SU-DHL-6 (cell line): ENCODE data around the gene PTGER2.

Experiments
- H2AFZ ChIP-seq: fragments of 200-600 bp; sonication (generic); 2 replicates; pipeline ENCODE4 v1.6.1; 2014; ENCODE audit warnings: low read depth, mild to moderate bottlenecking, moderate library complexity, mixed read lengths, antibody characterized with exemption, low read length; ENCODE audit not compliant: severe bottlenecking
- H3F3A ChIP-seq: fragments of 200-600 bp; shearing (Covaris generic); 2 replicates; pipeline ENCODE4 v1.6.0; 2016; ENCODE audit warnings: antibody characterized with exemption, mild to moderate bottlenecking; ENCODE audit not compliant: insufficient read depth
- H3K27ac ChIP-seq: fragments of 200-600 bp; sonication (generic); 2 replicates; pipeline ENCODE4 v1.5.1; 2016; ENCODE audit warnings: low read depth, mild to moderate bottlenecking, low read length, moderate library complexity, mixed read lengths
- H3K27me3 ChIP-seq: fragments of 200-600 bp; sonication (generic), shearing (Covaris generic); 2 replicates; pipeline ENCODE4 v1.6.0; 2014; ENCODE audit warnings: mild to moderate bottlenecking, low read length
- H3K36me3 ChIP-seq: fragments of 200-600 bp; sonication (generic); 2 replicates; pipeline ENCODE4 v1.6.1; 2014; ENCODE audit warnings: mild to moderate bottlenecking, low read length, mixed read lengths
- H3K4me2 ChIP-seq: fragments of 300-600, 200-600 bp; shearing (Covaris generic), sonication (generic); 2 replicates; pipeline ENCODE4 v1.6.0; 2014; ENCODE audit warnings: low read length, low read depth, mild to moderate bottlenecking; ENCODE audit not compliant: poor library complexity, severe bottlenecking
- H3K4me3 ChIP-seq: fragments of 200-600 bp; sonication (generic); 2 replicates; pipeline ENCODE4 v1.5.1; 2014; ENCODE audit warnings: antibody characterized with exemption, low read length, mild to moderate bottlenecking, mixed read lengths; ENCODE audit not compliant: insufficient read depth, poor library complexity, severe bottlenecking
- H3K79me2 ChIP-seq: fragments of 200-600 bp; sonication (generic); 2 replicates; pipeline ENCODE4 v1.6.1; 2014; ENCODE audit warnings: mild to moderate bottlenecking, low read length, moderate library complexity; ENCODE audit not compliant: insufficient read depth
- H3K9ac ChIP-seq: fragments of 200-600 bp; sonication (generic); 2 replicates; pipeline ENCODE4 v1.7.0; 2014; ENCODE audit warnings: mild to moderate bottlenecking, low read length
- H3K9me2 ChIP-seq: fragments of 200-600 bp; sonication (generic); replicated peaks from 2 replicates; pipeline ENCODE4 v1.6.1; 2014; ENCODE audit warnings: low read length; ENCODE audit not compliant: insufficient read depth
- H3K9me3 ChIP-seq: fragments of 200-600 bp; sonication (generic); 2 replicates; pipeline ENCODE4 v1.6.1; 2014; ENCODE audit warnings: low read length, mixed read lengths; ENCODE audit not compliant: insufficient read depth
- H4K20me1 ChIP-seq: fragments of 200-600 bp; sonication (generic); 2 replicates; pipeline ENCODE4 v1.6.1; 2014; ENCODE audit warnings: low read depth, mild to moderate bottlenecking, antibody characterized with exemption, low read length, moderate library complexity, mixed read lengths
- EZH2phosphoT487 ChIP-seq: fragments of 200-600 bp; sonication (generic), shearing (Covaris generic); conservative IDR thresholded peaks from 2 replicates; pipeline ENCODE4 v1.6.1; 2018; ENCODE audit warnings: mild to moderate bottlenecking, antibody characterized with exemption, low read length, moderate library complexity, mixed read lengths
- TF ChIP-seq, protein P1 (sequence below): fragments of 200-600 bp; sonication (generic); IDR thresholded peaks from one replicate; pipeline ENCODE4 v1.5.1; 2017; ENCODE audit warnings: antibody characterized with exemption, mild to moderate bottlenecking, low read length, moderate library complexity; ENCODE audit not compliant: insufficient read depth, poor library complexity, severe bottlenecking

PTGER2 gene, protein sequence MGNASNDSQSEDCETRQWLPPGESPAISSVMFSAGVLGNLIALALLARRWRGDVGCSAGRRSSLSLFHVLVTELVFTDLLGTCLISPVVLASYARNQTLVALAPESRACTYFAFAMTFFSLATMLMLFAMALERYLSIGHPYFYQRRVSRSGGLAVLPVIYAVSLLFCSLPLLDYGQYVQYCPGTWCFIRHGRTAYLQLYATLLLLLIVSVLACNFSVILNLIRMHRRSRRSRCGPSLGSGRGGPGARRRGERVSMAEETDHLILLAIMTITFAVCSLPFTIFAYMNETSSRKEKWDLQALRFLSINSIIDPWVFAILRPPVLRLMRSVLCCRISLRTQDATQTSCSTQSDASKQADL

DNA sequence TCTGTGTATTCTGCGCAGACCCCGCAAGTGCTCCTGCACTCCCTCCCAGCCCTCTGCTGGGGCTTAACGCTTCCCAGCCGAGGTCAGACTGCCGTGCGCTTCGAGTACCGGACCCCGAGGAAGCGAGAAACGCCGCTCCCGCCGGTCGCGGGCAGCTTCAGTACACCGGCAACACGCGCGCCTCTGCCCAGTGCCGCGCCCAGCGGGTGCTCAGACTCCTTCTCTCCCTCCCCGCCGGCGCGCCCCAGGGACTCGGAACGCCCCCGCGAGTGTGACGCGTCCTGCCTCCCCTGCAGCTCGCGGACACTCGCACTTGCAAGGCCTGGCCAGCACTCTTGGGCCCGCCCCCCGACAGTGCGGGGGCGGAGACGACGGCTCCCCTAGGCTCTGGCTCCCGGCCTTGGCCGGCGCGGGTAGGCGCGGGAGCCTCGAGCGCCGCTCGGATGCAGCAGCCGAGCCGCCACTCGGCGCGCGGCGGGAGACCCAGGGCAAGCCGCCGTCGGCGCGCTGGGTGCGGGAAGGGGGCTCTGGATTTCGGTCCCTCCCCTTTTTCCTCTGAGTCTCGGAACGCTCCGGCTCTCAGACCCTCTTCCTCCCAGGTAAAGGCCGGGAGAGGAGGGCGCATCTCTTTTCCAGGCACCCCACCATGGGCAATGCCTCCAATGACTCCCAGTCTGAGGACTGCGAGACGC lies at the start of gene PTGER2:
PTGER2 (plus strand) TSS at position 410 of the 692 bp plus-strand sequence; CDS start at position 647, 237 bp downstream.
- Histone ChIP-seq H3K4me3 (no peak within 1 kb of the TSS), H4K20me1 (no peaks in the 10 kb centered on the region)

DNA sequence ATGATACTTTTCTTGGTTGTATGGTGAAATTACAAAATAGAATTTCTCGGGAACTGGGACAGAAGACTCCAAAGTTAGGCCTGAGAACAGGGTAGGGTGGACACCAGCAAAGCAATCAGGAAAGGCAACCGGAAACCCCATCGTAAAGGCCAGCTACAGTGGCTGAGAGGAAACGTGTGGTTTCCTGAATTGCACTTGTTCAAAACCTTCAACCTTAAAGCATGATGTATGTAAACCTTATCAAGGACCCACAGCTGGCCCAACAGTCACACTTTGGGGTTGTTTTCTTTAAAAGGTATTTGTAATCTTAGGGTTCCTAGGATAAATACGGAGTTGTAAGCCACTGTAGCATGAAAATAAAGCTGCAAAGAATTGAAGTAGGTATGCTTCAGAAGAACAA lies 48.9 kb upstream of the PTGER2 start:
- Histone ChIP-seq H3K9me3 (no peaks in the 10 kb centered on the region), H3K27me3 (no peaks in the 10 kb centered on the region), H3K4me3 (no peak overlapping the region), H2AFZ (no peak overlapping the region), H3F3A (no peaks in the 10 kb centered on the region), H3K9me2 (no peaks in the 10 kb centered on the region), H3K27ac (no peak overlapping the region), H3K36me3 (no peaks in the 10 kb centered on the region), H4K20me1 (no peaks in the 10 kb centered on the region), H3K79me2 (no peaks in the 10 kb centered on the region), H3K9ac (no peak overlapping the region), H3K4me2 (no peak overlapping the region)
- TF ChIP-seq, protein P1, sequence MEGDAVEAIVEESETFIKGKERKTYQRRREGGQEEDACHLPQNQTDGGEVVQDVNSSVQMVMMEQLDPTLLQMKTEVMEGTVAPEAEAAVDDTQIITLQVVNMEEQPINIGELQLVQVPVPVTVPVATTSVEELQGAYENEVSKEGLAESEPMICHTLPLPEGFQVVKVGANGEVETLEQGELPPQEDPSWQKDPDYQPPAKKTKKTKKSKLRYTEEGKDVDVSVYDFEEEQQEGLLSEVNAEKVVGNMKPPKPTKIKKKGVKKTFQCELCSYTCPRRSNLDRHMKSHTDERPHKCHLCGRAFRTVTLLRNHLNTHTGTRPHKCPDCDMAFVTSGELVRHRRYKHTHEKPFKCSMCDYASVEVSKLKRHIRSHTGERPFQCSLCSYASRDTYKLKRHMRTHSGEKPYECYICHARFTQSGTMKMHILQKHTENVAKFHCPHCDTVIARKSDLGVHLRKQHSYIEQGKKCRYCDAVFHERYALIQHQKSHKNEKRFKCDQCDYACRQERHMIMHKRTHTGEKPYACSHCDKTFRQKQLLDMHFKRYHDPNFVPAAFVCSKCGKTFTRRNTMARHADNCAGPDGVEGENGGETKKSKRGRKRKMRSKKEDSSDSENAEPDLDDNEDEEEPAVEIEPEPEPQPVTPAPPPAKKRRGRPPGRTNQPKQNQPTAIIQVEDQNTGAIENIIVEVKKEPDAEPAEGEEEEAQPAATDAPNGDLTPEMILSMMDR: no peak
- TF ChIP-seq EZH2phosphoT487: no peak

More for the DNA sequence above, at the start of gene PTGER2:
- H3K9ac ChIP-seq: no peak within 1 kb of the TSS
- H3K79me2 ChIP-seq: no peaks in the 10 kb centered on the region
- H3K36me3 ChIP-seq: no peaks in the 10 kb centered on the region
- no peak within 1 kb of the TSS for H3K27ac ChIP-seq
- H3K27me3 ChIP-seq: no peaks in the 10 kb centered on the region
- no peak within 1 kb of the TSS for H2AFZ ChIP-seq
- H3K9me2 ChIP-seq: no peaks in the 10 kb centered on the region
- H3K9me3 ChIP-seq: no peaks in the 10 kb centered on the region
- TF ChIP-seq, protein P1: no peak
- TF ChIP-seq EZH2phosphoT487: no peak
- H3K4me2 ChIP-seq: no peak within 1 kb of the TSS
- no peaks in the 10 kb centered on the region for H3F3A ChIP-seq

DNA sequence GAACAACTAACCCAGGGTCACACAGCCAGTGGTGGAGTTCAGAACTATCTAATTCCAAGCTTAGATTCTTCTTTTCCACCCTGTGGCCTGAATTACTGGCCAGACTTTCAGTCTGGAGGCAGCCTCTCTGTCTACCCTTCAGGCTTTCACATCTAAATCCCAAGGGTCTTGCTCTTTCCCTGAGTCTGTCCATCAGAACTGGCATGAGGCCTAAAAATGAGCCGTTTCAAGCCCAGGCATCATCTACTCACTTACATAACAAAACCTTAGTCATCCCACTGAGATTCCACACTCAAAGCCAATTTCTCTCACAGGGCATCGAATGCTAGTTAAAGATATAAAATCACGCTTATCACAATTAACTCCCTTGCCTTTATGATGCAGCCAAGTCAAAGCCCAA lies 47.9 kb upstream of the PTGER2 start:
- H3K27ac ChIP-seq: no peak overlapping the region
- H3K4me2 ChIP-seq: no peak overlapping the region
- H3K36me3 ChIP-seq: no peaks in the 10 kb centered on the region
- no peaks in the 10 kb centered on the region for H3K9me2 ChIP-seq
- H3K9ac ChIP-seq: no peak overlapping the region
- no peaks in the 10 kb centered on the region for H4K20me1 ChIP-seq
- H3K79me2 ChIP-seq: no peaks in the 10 kb centered on the region
- no peak for TF ChIP-seq EZH2phosphoT487
- TF ChIP-seq, protein P1: no peak
- no peaks in the 10 kb centered on the region for H3K9me3 ChIP-seq
- H2AFZ ChIP-seq: no peak overlapping the region
- no peaks in the 10 kb centered on the region for H3F3A ChIP-seq
- H3K27me3 ChIP-seq: no peaks in the 10 kb centered on the region
- H3K4me3 ChIP-seq: no peak overlapping the region
